CD4-positive, alpha-beta memory T cell (primary cell): ENCODE measurements around the gene TMEM178B. TPM values are rescaled to one million over a fixed set of nuclear protein-coding genes. Genes with fewer than 3 reads are reported as not detected.
"Not testable (repeated sequence)": the region's sequence is repeated elsewhere in the genome, so short reads cannot be mapped to it uniquely, and the experiment has no call there.

Experiments
- CTCF ChIA-PET: fragments of 350-600 bp; sonication (Branson Sonifier 250); formaldehyde crosslinking; loops from one replicate; lab custom pipeline; 2021; ENCODE audit warnings: inconsistent platforms; ENCODE audit not compliant: partially characterized antibody; lab: Charles Lee
- POLR2A ChIA-PET: fragments of 350-600 bp; sonication (Branson Sonifier 250); formaldehyde crosslinking; loops from one replicate; lab custom pipeline; 2021; ENCODE audit not compliant: partially characterized antibody; lab: Charles Lee
- DNase-seq, 5 donors: peaks; one replicate each; pipeline versions ENCODE4 v3.0.0 to v3.0.0-alpha.2; 2020 to 2022; ENCODE audit warnings: mixed read lengths in 1 of 5
- H3K27ac ChIP-seq: one replicate; pipeline ENCODE4 v1.7.0; 2013; ENCODE audit warnings: low read depth, low read length
- H3K27me3 ChIP-seq: 2 replicates; pipeline ENCODE4 v1.7.0; 2013; ENCODE audit warnings: mild to moderate bottlenecking, low read length, moderate library complexity; ENCODE audit not compliant: insufficient read depth
- H3K36me3 ChIP-seq: 2 replicates; pipeline ENCODE4 v1.7.0; 2013; ENCODE audit warnings: mild to moderate bottlenecking, low read length, moderate library complexity; ENCODE audit not compliant: insufficient read depth
- H3K4me1 ChIP-seq: 2 replicates; pipeline ENCODE4 v1.7.0; 2013; ENCODE audit warnings: mild to moderate bottlenecking, low read length, moderate library complexity; ENCODE audit not compliant: insufficient read depth
- H3K4me3 ChIP-seq, 2 donors: one replicate each; pipeline ENCODE4 v1.7.0; 2013; ENCODE audit warnings: low read length in 2 of 2, mild to moderate bottlenecking in 1 of 2
- H3K9me3 ChIP-seq, 2 donors: one replicate each; pipeline ENCODE4 v1.7.0; 2013; ENCODE audit warnings: low read length in 2 of 2, control low read depth in 1 of 2; ENCODE audit not compliant: control insufficient read depth in 1 of 2
- H3K27ac Mint-ChIP-seq, 7 donors: one replicate each; pipeline ENCODE4 v1.8.0; 2020 to 2021; ENCODE audit warnings: mixed read lengths in 7 of 7, mild to moderate bottlenecking in 6 of 7, inconsistent platforms in 3 of 7, moderate library complexity in 3 of 7
- H3K27me3 Mint-ChIP-seq, 2 donors: one replicate each; pipeline ENCODE4 v1.8.0; 2020 to 2021; ENCODE audit warnings: mixed read lengths in 2 of 2
- H3K36me3 Mint-ChIP-seq, 2 donors: one replicate each; pipeline ENCODE4 v1.8.0; 2020 to 2021; ENCODE audit warnings: mixed read lengths in 2 of 2, inconsistent platforms in 1 of 2, mild to moderate bottlenecking in 1 of 2
- H3K4me1 Mint-ChIP-seq, 4 donors: one replicate each; pipeline ENCODE4 v1.8.0; 2020 to 2021; ENCODE audit warnings: mixed read lengths in 4 of 4, mild to moderate bottlenecking in 1 of 4
- H3K4me3 Mint-ChIP-seq, 8 donors: one replicate each; pipeline ENCODE4 v1.8.0; 2020 to 2021; ENCODE audit warnings: mixed read lengths in 8 of 8, mild to moderate bottlenecking in 7 of 8, moderate library complexity in 6 of 8, inconsistent platforms in 3 of 8
- H3K9me3 Mint-ChIP-seq, 8 donors: one replicate each; pipeline ENCODE4 v1.8.0; 2020 to 2021; ENCODE audit warnings: mixed read lengths in 8 of 8, mild to moderate bottlenecking in 5 of 8, inconsistent platforms in 3 of 8, moderate library complexity in 1 of 8
- intact Hi-C: fragments of 100-400 bp; cut with micrococcal nuclease; formaldehyde crosslinking; loops from one replicate; pipeline ENCODE4 v1.15.1; 2023
- polyA plus RNA-seq, 2 donors: library from polyadenylated mRNA; unstranded; fragments of 300-500 nt; fragmentation: Illumina TruSeq; gene quantifications; one replicate each; pipeline ENCODE4 v1.2.3, GENCODE V29; 2021
- total RNA-seq, 2 experiments: library from RNA; stranded (reverse); gene quantifications; one replicate each; pipeline ENCODE4 v1.2.3, GENCODE V29; 2021

TMEM178B gene
- total and polyA plus RNA-seq, 4 experiments from 2014 or later: 0.20 to 0.89 (median 0.49) TPM

- POLR2A ChIA-PET: no interaction called here
- H3K9me3 ChIP-seq: no peaks in the 10 kb centered on the region
- no peaks in the 10 kb centered on the region for H3K4me1 Mint-ChIP-seq
- H3K9me3 Mint-ChIP-seq: peaks cover 0 to 2% (median 0%) of the 10 kb centered on the region in 8 donors
- H3K27me3 Mint-ChIP-seq: peaks cover 6 to 7% of the 10 kb centered on the region in 2 donors
- no peak overlapping the region for H3K4me3 Mint-ChIP-seq
- no peak overlapping the region for H3K4me3 ChIP-seq
- no peak for DNase-seq
- H3K27ac Mint-ChIP-seq: no peak overlapping the region
- no peaks in the 10 kb centered on the region for H3K4me1 ChIP-seq
- H3K36me3 ChIP-seq: no peaks in the 10 kb centered on the region
- CTCF ChIA-PET: no interaction called here
- no peaks in the 10 kb centered on the region for H3K27me3 ChIP-seq
- H3K36me3 Mint-ChIP-seq: no peaks in the 10 kb centered on the region
- H3K27ac ChIP-seq: no peak overlapping the region
- intact Hi-C loops: no loop called here
These were observed 248.5 kb downstream of the TMEM178B start for GRCh38 chr7:141322383-141322782.

- no peak for DNase-seq
- H3K4me3 ChIP-seq: no peak overlapping the region
- Mint-ChIP-seq H3K4me1 (no peaks in the 10 kb centered on the region), H3K27ac (no peak overlapping the region), H3K36me3 (no peaks in the 10 kb centered on the region), H3K4me3 (no peak overlapping the region), H3K9me3 (peaks cover 0 to 2% (median 0%) of the 10 kb centered on the region in 8 donors), H3K27me3 (peaks cover 6 to 7% of the 10 kb centered on the region in 2 donors)
- intact Hi-C loops: no loop called here
- H3K36me3 ChIP-seq: no peaks in the 10 kb centered on the region
- H3K9me3 ChIP-seq: no peaks in the 10 kb centered on the region
- H3K27me3 ChIP-seq: no peaks in the 10 kb centered on the region
- H3K4me1 ChIP-seq: no peaks in the 10 kb centered on the region
- CTCF ChIA-PET: no interaction called here
- POLR2A ChIA-PET: no interaction called here
- H3K27ac ChIP-seq: no peak overlapping the region
These were observed 250.0 kb downstream of the TMEM178B start for GRCh38 chr7:141323826-141324225.

GRCh38 chr7:141324870-141325269 lies 251.0 kb downstream of the TMEM178B start:
- peaks cover 6 to 9% of the 10 kb centered on the region in 2 donors for H3K27me3 Mint-ChIP-seq
- no peaks in the 10 kb centered on the region for H3K4me1 ChIP-seq
- H3K36me3 Mint-ChIP-seq: no peaks in the 10 kb centered on the region
- no peaks in the 10 kb centered on the region for H3K9me3 ChIP-seq
- DNase-seq: no peak
- ChIA-PET CTCF (no interaction called here), POLR2A (no interaction called here)
- no peak overlapping the region for H3K4me3 ChIP-seq
- no peaks in the 10 kb centered on the region for H3K27me3 ChIP-seq
- intact Hi-C loops: no loop called here
- no peaks in the 10 kb centered on the region for H3K36me3 ChIP-seq
- peaks cover 0 to 2% (median 0%) of the 10 kb centered on the region in 8 donors for H3K9me3 Mint-ChIP-seq
- H3K27ac ChIP-seq: no peak overlapping the region
- no peak overlapping the region for H3K27ac Mint-ChIP-seq
- H3K4me3 Mint-ChIP-seq: no peak overlapping the region
- no peaks in the 10 kb centered on the region for H3K4me1 Mint-ChIP-seq

- Mint-ChIP-seq H3K4me1 (no peaks in the 10 kb centered on the region), H3K4me3 (no peak overlapping the region), H3K36me3 (no peaks in the 10 kb centered on the region), H3K9me3 (peaks cover 0 to 2% (median 0%) of the 10 kb centered on the region in 8 donors), H3K27ac (no peak overlapping the region), H3K27me3 (peaks cover 3 to 9% of the 10 kb centered on the region in 2 donors)
- intact Hi-C loops: no loop called here
- Histone ChIP-seq H3K9me3 (no peaks in the 10 kb centered on the region), H3K4me3 (no peak overlapping the region), H3K27ac (no peak overlapping the region), H3K4me1 (no peaks in the 10 kb centered on the region), H3K27me3 (no peaks in the 10 kb centered on the region), H3K36me3 (no peaks in the 10 kb centered on the region)
- CTCF ChIA-PET: no interaction called here
- DNase-seq: no peak
- POLR2A ChIA-PET: no interaction called here
These were observed 251.4 kb downstream of the TMEM178B start for GRCh38 chr7:141325275-141325674.

- H3K9me3 ChIP-seq: no peaks in the 10 kb centered on the region
- H3K27me3 ChIP-seq: no peaks in the 10 kb centered on the region
- no peaks in the 10 kb centered on the region for H3K4me1 ChIP-seq
- Mint-ChIP-seq H3K4me1 (no peaks in the 10 kb centered on the region), H3K36me3 (no peaks in the 10 kb centered on the region), H3K27ac (no peak overlapping the region), H3K4me3 (no peak overlapping the region), H3K27me3 (peaks cover 3 to 7% of the 10 kb centered on the region in 2 donors), H3K9me3 (peaks cover 0 to 4% (median 0%) of the 10 kb centered on the region in 8 donors)
- no peak overlapping the region for H3K4me3 ChIP-seq
- intact Hi-C loops: no loop called here
- DNase-seq: no peak
- ChIA-PET CTCF (no interaction called here), POLR2A (no interaction called here)
- H3K36me3 ChIP-seq: no peaks in the 10 kb centered on the region
- H3K27ac ChIP-seq: no peak overlapping the region
These were observed 254.4 kb downstream of the TMEM178B start for GRCh38 chr7:141328290-141328689.

- H3K27me3 ChIP-seq, H3K36me3 Mint-ChIP-seq, H3K36me3 ChIP-seq, H3K4me3 Mint-ChIP-seq, H3K4me3 ChIP-seq, H3K27me3 Mint-ChIP-seq, H3K9me3 ChIP-seq, CTCF ChIA-PET, H3K4me1 Mint-ChIP-seq, intact Hi-C loops, H3K4me1 ChIP-seq, H3K27ac Mint-ChIP-seq, POLR2A ChIA-PET, DNase-seq, H3K27ac ChIP-seq, H3K9me3 Mint-ChIP-seq: not testable (repeated sequence)
These were observed 256.4 kb downstream of the TMEM178B start for GRCh38 chr7:141330285-141330684.

GRCh38 chr7:141333459-141333858 lies 259.6 kb downstream of the TMEM178B start:
- ChIA-PET POLR2A (no interaction called here), CTCF (no interaction called here)
- no peak for DNase-seq
- Histone ChIP-seq H3K27ac (no peak overlapping the region), H3K9me3 (no peaks in the 10 kb centered on the region), H3K36me3 (no peaks in the 10 kb centered on the region), H3K4me3 (no peak overlapping the region), H3K27me3 (no peaks in the 10 kb centered on the region), H3K4me1 (no peaks in the 10 kb centered on the region)
- intact Hi-C loops: no loop called here
- H3K27ac Mint-ChIP-seq: no peak overlapping the region
- no peak overlapping the region for H3K4me3 Mint-ChIP-seq
- peaks cover 0 to 2% of the 10 kb centered on the region in 2 donors for H3K27me3 Mint-ChIP-seq
- H3K36me3 Mint-ChIP-seq: no peaks in the 10 kb centered on the region
- no peaks in the 10 kb centered on the region for H3K4me1 Mint-ChIP-seq
- H3K9me3 Mint-ChIP-seq: peaks cover 0 to 5% (median 0%) of the 10 kb centered on the region in 8 donors

GRCh38 chr7:141335164-141335563 lies 261.3 kb downstream of the TMEM178B start:
- Histone ChIP-seq H3K27ac (no peak overlapping the region), H3K4me1 (no peaks in the 10 kb centered on the region), H3K36me3 (no peaks in the 10 kb centered on the region), H3K27me3 (no peaks in the 10 kb centered on the region), H3K9me3 (no peaks in the 10 kb centered on the region), H3K4me3 (no peak overlapping the region)
- H3K27ac Mint-ChIP-seq: no peak overlapping the region
- no peaks in the 10 kb centered on the region for H3K4me1 Mint-ChIP-seq
- DNase-seq: no peak
- H3K36me3 Mint-ChIP-seq: no peaks in the 10 kb centered on the region
- ChIA-PET CTCF (no interaction called here), POLR2A (no interaction called here)
- peaks cover 0 to 5% (median 0%) of the 10 kb centered on the region in 8 donors for H3K9me3 Mint-ChIP-seq
- intact Hi-C loops: no loop called here
- no peak overlapping the region for H3K4me3 Mint-ChIP-seq
- H3K27me3 Mint-ChIP-seq: no peaks in the 10 kb centered on the region
